HepG2 (cell line): ENCODE data around the gene HEMK1. TPM values are rescaled to one million over a fixed set of nuclear protein-coding genes. Genes with fewer than 3 reads are reported as not detected.

Experiments
- AGO2 ChIP-seq: fragments of 200-400 bp; formaldehyde crosslinking; optimal IDR thresholded peaks from 2 replicates; pipeline ENCODE3; 2017; ENCODE audit warnings: mild to moderate bottlenecking, low read depth, low read length, moderate library complexity
- GATA4 ChIP-seq: sonication (generic); IDR thresholded peaks from 2 replicates; pipeline ENCODE4 v1.6.1; 2016; ENCODE audit warnings: antibody characterized with exemption, low read depth, borderline replicate concordance
- HNF4G ChIP-seq, 2 experiments: sonication (generic) in 1 of 2; formaldehyde crosslinking in 1 of 2; IDR thresholded peaks; 2 replicates each; pipeline versions ENCODE4 v1.4.0 to v1.6.1; 2011 to 2020; ENCODE audit warnings: borderline replicate concordance in 2 of 2, low read depth in 2 of 2, mild to moderate bottlenecking in 2 of 2, low read length in 1 of 2, missing genetic modification reagents in 1 of 2, moderate library complexity in 1 of 2
- HOXA3 ChIP-seq: sonication (generic); formaldehyde crosslinking; IDR thresholded peaks from 2 replicates; pipeline ENCODE4 v1.5.0; 2020; ENCODE audit warnings: missing genetic modification reagents
- KDM4B ChIP-seq: sonication (generic); formaldehyde crosslinking; IDR thresholded peaks from 2 replicates; pipeline ENCODE4 v1.4.0; 2020; ENCODE audit warnings: missing genetic modification reagents
- MXD3 ChIP-seq: IDR thresholded peaks from 2 replicates; pipeline ENCODE4 v1.6.1; 2016; ENCODE audit warnings: mild to moderate bottlenecking, missing biosample characterization, missing genetic modification reagents
- MYC ChIP-seq: sonication (generic); formaldehyde crosslinking; IDR thresholded peaks from 2 replicates; pipeline ENCODE4 v1.9.0; 2021; ENCODE audit warnings: missing genetic modification reagents, borderline replicate concordance
- PAX8 ChIP-seq: sonication (generic); formaldehyde crosslinking; IDR thresholded peaks from 2 replicates; pipeline ENCODE4 v1.8.0; 2022; ENCODE audit warnings: mild to moderate bottlenecking, missing genetic modification reagents, borderline replicate concordance
- PRDM10 ChIP-seq: sonication (generic); formaldehyde crosslinking; IDR thresholded peaks from 2 replicates; pipeline ENCODE4 v1.4.0; 2020; ENCODE audit warnings: low read depth, missing genetic modification reagents
- RELA ChIP-seq: sonication (generic); formaldehyde crosslinking; IDR thresholded peaks from 2 replicates; pipeline ENCODE4 v1.4.0; 2020; ENCODE audit warnings: missing genetic modification reagents
- SAP130 ChIP-seq: IDR thresholded peaks from 2 replicates; pipeline ENCODE4 v1.6.1; 2016; ENCODE audit warnings: low read depth
- SETDB1 ChIP-seq: sonication (generic); formaldehyde crosslinking; IDR thresholded peaks from 2 replicates; pipeline ENCODE4 v1.5.1; 2020; ENCODE audit warnings: missing genetic modification reagents, mild to moderate bottlenecking, borderline replicate concordance
- SIN3A ChIP-seq: IDR thresholded peaks from 2 replicates; pipeline ENCODE4 v1.6.1; 2011; ENCODE audit warnings: low read depth, mild to moderate bottlenecking, control low read depth, low read length, borderline replicate concordance
- SRSF4 ChIP-seq: fragments of 200-400 bp; formaldehyde crosslinking; IDR thresholded peaks from one replicate; pipeline ENCODE4 v1.6.1; 2018; ENCODE audit warnings: mild to moderate bottlenecking, low read depth, low read length, moderate library complexity; ENCODE audit not compliant: poor library complexity, severe bottlenecking
- ZFP90 ChIP-seq: sonication (generic); formaldehyde crosslinking; IDR thresholded peaks from 2 replicates; pipeline ENCODE4 v1.8.0; 2022; ENCODE audit warnings: missing genetic modification reagents, mild to moderate bottlenecking, inconsistent platforms, borderline replicate concordance
- ZFX ChIP-seq: sonication (generic); formaldehyde crosslinking; IDR thresholded peaks from 2 replicates; pipeline ENCODE4 v1.4.0; 2020; ENCODE audit warnings: mild to moderate bottlenecking, low read depth, missing genetic modification reagents, moderate library complexity
- ZNF138 ChIP-seq: sonication (generic); formaldehyde crosslinking; IDR thresholded peaks from 2 replicates; pipeline ENCODE4 v1.5.0; 2020; ENCODE audit warnings: mild to moderate bottlenecking, low read depth, missing genetic modification reagents
- ZNF143 ChIP-seq: sonication (generic); formaldehyde crosslinking; IDR thresholded peaks from 2 replicates; pipeline ENCODE4 v1.4.0; 2020; ENCODE audit warnings: missing genetic modification reagents
- ZNF260 ChIP-seq: sonication (generic); formaldehyde crosslinking; IDR thresholded peaks from 2 replicates; pipeline ENCODE4 v1.4.0; 2020; ENCODE audit warnings: missing genetic modification reagents, low read depth, mild to moderate bottlenecking, borderline replicate concordance
- ZNF441 ChIP-seq: sonication (generic); formaldehyde crosslinking; IDR thresholded peaks from 2 replicates; pipeline ENCODE4 v1.7.0; 2021; ENCODE audit warnings: missing genetic modification reagents, borderline replicate concordance
- ZNF784 ChIP-seq: sonication (generic); formaldehyde crosslinking; IDR thresholded peaks from 2 replicates; pipeline ENCODE4 v1.5.1; 2020; ENCODE audit warnings: missing genetic modification reagents, mild to moderate bottlenecking, borderline replicate concordance
- ZSCAN21 ChIP-seq: sonication (generic); formaldehyde crosslinking; IDR thresholded peaks from 2 replicates; pipeline ENCODE4 v1.8.0; 2022; ENCODE audit warnings: mild to moderate bottlenecking, missing genetic modification reagents, moderate library complexity, borderline replicate concordance
- ZXDC ChIP-seq: sonication (generic); formaldehyde crosslinking; IDR thresholded peaks from 2 replicates; pipeline ENCODE4 v1.5.0; 2020; ENCODE audit warnings: mild to moderate bottlenecking, missing genetic modification reagents
- polyA plus RNA-seq, 8 experiments: library from polyadenylated mRNA; depleted of rRNA in 3 of 8; stranded (reverse) in 7 of 8; unstranded in 1 of 8; fragments of >200 nt; fragmentation: Illumina TruSeq in 4 of 8; extraction: Trizol in 4 of 8; gene quantifications; 2 replicates each; pipeline versions ENCODE4 v1.2.1 to v1.2.3, GENCODE V29; 2011 to 2016; ENCODE audit warnings: low read depth in 4 of 8, missing spikeins in 1 of 8, mixed read lengths in 1 of 8; ENCODE audit not compliant: insufficient read depth in 1 of 8
- total RNA-seq, 5 experiments: library from RNA; depleted of rRNA; stranded (reverse); fragments of >200 nt; fragmentation: Illumina TruSeq; extraction: Trizol; gene quantifications; 2 replicates each; pipeline ENCODE4 v1.2.3, GENCODE V29; 2016; ENCODE audit warnings: low read depth in 1 of 5

The HEMK1 gene
- total and polyA plus RNA-seq, 2 of the 13 experiments (the other 11 are each of a cell fraction or from before 2014, with no cell fraction given), result 9.8 to 12.6 TPM

- TF ChIP-seq ZXDC (CRISPR knock-in tag) (no peak), ZNF260 (CRISPR knock-in tag) (no peak), AGO2 (no peak), ZSCAN21 (CRISPR knock-in tag) (0 out of 2 replicates have a peak, but pooled peaks have one; percentile 38), ZFP90 (no peak), MXD3 (CRISPR knock-in tag) (peak; percentile 88; the same call in 1 of the 2 replicates), ZNF441 (CRISPR knock-in tag) (peak; percentile 63; the same call in 1 of the 2 replicates), GATA4 (no peak), PAX8 (CRISPR knock-in tag) (no peak), SIN3A (peak; percentile 65; the same call in 1 of the 2 replicates), RELA (no peak), ZNF784 (CRISPR knock-in tag) (no peak), SAP130 (CRISPR knock-in tag) (peak; percentile 89), ZNF143 (CRISPR knock-in tag) (0 out of 2 replicates have a peak, but pooled peaks have one; percentile 25), SETDB1 (no peak), HNF4G (IDR thresholded peaks at IDR 0.05; ENCODE audit: borderline replicate concordance, low read depth, low read length) (no peak), HNF4G (CRISPR knock-in tag; IDR thresholded peaks at IDR 0.05; ENCODE audit: borderline replicate concordance, low read depth) (no peak), ZFX (CRISPR knock-in tag) (peak; percentile 46; the same call in 1 of the 2 replicates), HOXA3 (CRISPR knock-in tag) (no peak), ZNF138 (CRISPR knock-in tag) (no peak), SRSF4 (no peak), KDM4B (CRISPR knock-in tag) (no peak), MYC (CRISPR knock-in tag) (peak; percentile 64; the same call in 1 of the 2 replicates), PRDM10 (CRISPR knock-in tag) (no peak)
These were observed 43.3 kb upstream of the HEMK1 start (continued) for GRCh38 chr3:50525987-50526386.
